Right renal pelvis (tissue), 4 donors: Measurements from ENCODE around the gene C10orf95. TPM values are rescaled to one million over a fixed set of nuclear protein-coding genes. Genes with fewer than 3 reads are reported as not detected.
"Not testable (repeated sequence)": the region's sequence is repeated elsewhere in the genome, so short reads cannot be mapped to it uniquely, and the experiment has no call there.

Source experiments
- DNase-seq, 4 donors: peaks; one replicate each; pipeline ENCODE4 v3.0.0-alpha.2; 2013; ENCODE audit warnings: low read depth in 4 of 4, low spot score in 3 of 4, missing footprints in 1 of 4
- polyA plus RNA-seq, 4 donors: library from polyadenylated mRNA; unstranded; fragments of 120-200 nt; gene quantifications; one replicate each; pipeline ENCODE4 v1.2.1, GENCODE V29; 2013; ENCODE audit not compliant: insufficient read length in 4 of 4

C10orf95 gene, protein sequence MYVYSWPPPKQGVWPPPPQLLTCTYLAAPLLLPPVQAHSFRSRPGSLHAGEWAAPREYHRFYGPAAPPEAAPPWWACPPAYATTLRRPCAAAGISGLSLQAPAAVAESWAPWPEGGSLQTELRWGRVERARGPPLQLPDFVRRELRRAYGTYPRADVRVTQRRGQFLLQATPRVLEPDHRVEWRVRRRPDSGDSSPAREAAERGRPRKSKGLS
- polyA plus RNA-seq: 1 to 10 TPM in 2 of 4 donors, under 1 TPM in 2; 0.58 to 1.3 (median 0.83) TPM

DNA sequence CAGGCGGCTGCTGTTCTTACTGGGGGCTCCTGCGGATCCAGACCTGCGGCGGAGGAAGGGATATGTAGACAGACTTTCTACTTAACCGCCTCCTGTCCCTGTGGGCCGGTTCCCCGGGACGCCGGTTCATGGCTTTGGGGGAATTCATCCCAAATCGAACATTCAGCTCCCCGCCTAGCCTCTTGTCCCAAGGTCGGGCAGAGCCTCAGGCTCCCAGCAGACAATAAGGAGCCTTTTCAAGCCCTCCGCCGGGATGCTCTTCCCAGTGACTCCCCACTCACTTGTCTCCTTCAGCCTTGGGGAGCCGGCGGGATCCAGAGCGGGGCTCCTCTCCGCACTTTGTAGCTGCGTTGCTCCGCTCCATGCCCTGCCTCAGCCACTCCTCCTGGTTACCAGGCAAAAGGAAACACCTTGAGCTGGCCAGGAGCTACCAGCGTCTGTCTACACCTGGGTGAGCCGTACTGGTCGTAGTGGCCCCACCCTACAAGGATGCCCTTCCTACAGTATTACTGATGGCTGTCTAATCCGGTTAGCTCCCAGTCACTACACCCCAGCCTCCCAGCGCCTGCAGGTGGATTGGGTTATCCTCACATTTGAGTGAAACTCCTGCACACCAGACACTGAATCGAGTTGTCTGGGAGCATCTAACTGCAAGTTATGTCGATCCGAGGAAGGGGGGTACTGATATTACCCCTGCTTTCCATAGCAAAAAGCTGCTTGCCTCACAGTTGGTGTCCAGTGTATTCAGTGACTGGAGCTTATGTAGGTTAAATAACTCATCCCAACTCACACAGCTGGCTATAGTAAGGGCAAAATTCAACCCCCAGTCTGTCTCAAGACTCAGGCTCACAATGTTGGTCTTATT lies at the start of gene C10orf95:
Gene C10orf95, minus strand, starts transcription at position 439 of the 865 bp plus-strand sequence. CDS start 450 bp downstream, outside the sequence.
- DNase-seq: no peak

DNA sequence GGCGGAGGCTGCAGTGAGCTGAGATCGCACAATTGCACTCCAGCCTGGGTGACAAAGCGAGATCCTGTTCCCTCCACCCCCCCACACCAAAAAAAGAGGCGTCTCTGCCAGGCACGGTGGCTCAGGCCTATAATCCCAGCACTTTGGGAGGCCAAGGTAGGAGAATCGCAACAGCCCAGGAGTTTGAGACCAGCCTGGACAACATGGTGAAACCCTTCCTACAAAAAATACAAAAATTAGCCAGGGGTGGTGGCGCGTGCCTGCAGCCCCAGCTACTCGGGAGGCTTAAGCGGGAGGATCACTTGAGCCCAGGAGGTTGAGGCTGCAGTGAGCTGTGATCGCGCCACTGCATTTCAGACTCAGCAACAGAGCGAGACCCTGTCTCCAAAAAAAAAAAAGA lies 49.3 kb upstream of the C10orf95 start:
- not testable (repeated sequence) for DNase-seq

DNA sequence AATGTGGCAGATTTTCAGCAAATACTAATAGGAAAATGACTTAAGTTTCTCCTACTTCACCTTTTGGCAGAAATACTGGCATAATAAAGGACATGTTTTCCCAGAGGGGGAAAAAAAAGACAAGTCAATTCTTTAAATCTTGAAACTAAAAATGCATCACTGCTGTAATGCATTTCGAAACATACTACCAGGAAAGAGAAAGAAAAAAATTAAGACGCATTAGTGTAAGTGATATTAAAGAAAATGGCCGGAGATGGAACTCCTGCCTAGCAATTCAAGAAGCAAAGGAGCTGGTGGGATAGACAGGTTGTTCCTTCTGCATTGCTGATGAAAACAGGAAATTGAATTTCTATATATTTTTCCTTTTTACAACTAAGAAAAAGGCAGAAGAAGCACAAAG lies 48.0 kb upstream of the C10orf95 start:
- DNase-seq: no peak

DNA sequence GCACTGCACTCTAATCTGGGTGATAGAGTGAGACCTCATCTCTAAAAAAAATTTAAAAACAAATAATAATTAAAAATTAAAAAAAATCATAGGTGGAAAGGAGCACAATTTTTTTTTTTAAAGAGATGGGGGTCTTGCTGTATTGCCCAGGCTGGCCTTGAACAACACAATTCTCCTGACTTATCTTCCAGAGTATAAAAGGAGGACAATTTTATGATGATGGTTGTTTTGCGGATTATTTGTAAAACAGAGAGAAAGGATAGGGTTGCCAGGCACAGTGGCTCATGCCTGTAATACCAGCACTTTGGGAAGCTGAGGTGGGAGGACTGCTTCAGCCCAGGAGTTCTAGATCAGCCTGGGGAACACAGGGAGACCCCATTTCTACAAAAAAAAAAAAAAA lies 46.2 kb upstream of the C10orf95 start:
- no peak for DNase-seq

DNA sequence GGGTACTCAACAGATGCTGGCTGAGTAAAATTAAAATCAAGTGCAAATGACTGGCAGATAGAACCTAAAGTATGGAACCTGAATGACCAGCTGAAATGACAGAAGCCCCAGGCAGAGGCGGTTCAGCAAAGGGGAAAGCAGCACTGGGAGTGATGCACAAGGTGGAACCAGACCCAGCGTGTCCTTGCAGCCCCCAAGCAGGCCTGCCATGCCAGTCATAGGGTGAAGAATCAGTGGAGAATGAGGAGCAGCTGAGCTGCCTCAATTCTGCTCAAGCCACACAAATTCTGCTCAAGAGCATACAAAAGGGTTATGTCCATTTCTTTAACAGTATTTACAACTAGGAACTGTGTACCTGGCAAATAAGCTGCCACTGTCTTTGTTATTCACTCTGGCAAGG lies 42.4 kb upstream of the C10orf95 start:
- no peak for DNase-seq

DNA sequence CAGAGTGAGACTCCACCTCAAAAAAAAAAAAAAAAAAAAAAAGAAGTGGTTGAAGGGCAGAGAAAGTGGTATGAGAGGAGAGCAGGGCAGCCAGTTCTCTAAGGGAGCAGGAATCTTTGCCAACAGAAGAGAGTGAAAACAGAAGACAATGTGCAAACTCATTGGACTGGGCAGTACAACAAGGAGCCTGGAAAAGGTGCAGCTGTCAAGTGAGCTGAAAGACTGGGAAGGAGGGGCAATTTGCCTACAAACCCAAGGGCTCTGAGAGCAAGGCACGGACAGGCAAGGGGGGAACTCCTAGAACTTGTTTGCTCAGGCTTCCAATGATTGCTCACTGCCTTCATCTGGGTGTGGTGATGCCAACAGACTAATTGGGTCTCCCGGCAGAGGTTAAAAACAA lies 41.6 kb upstream of the C10orf95 start:
- no peak for DNase-seq

DNA sequence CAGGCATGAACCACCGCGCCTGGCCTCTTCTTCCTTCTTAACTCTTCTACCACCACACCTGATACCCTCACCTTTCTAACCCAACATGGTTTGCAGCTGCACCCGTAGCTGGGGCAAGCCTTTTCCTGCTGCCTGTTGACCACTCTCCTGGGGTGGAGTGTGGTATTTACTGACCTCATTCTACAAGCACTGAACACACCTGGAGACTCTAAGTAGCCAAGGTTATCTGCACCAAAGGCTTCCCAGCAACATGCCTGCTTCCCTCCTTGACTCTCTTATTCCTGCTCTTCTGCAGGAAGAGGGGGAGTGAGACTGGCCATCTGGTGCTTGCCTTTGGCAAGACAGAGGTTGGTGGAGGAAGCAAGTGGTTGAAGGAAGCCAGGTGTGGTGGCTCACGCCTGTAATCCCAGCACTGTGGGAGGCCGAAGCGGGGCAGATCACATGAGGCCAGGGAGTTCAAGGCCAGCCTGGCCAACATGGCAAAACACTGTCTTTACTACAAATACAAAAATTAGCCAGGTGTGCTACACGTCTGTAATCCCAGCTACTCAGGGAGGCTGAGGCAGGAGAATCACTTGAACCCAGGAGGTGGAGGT lies 41.1 kb upstream of the C10orf95 start:
- no peak for DNase-seq

DNA sequence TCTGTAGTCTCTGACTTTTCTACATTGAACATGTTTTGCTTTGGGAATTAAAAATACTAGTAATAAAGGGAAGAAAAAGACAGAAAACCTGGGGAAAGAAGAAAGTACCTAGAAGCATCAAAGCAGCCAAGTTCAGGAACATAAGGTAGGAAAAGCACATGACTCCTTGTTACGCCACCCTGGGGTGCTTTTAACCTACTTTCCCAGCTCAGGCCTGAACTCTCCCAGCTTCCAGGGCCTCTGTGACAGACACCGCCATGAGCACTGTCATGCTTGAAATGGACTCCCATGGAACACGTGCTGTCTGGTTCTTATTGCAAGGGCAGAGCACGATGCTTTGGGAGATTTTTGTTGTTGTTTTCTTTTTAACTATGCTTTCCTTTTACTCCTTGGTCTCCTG lies 39.8 kb upstream of the C10orf95 start:
- no peak for DNase-seq

DNA sequence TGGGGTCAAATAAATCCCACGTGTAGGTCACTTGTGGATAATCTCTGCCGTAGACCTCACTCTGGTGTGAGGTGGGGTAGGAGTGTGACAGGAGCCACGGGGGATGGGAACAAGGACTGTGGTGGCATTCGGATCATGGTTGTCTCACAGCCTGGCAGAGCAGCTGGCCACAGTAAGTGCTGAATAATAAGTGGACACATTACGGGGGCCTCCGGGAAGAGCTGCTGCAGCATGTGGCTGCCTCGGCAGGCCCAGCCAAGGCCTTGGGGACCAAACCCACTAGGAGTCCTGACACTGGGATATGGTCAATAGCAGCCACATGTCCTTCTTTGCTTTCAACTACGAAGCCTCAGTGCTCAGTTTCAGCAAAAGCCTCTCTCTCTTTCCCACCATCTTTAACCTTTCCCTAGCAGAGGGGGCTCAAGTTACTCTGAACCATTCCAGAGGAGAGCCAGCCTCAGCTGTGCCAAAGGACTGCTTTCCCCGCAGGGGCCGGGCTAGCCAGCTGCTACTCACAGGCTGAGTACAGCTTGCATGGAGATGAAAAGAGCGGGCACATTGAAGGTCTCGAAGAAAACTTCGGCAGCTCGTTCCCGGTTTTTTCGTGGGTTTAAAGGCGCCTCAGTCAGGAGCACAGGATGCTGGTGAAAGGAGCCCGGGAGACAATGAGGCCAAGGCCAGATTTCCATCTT lies 33.9 kb upstream of the C10orf95 start:
- DNase-seq: no peak

DNA sequence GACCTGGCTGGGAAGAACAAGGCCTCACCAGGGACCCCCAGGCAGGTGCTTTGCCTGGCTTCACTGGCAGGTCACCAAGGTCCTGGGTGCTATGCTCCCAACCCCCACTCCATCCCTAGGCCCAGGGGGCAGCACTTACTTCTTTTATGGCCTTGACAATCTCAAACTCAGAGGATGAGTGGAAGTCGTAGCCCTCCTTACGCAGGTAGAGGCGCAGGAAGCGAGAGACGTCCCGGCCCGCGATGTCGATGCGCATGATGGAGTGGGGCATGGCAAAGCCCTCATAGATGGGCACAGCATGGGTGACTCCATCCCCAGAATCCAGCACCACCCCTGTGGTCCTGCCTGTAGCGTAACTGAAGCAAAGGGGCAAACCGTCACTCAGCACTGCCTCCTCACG lies 32.7 kb upstream of the C10orf95 start:
- no peak for DNase-seq

DNA sequence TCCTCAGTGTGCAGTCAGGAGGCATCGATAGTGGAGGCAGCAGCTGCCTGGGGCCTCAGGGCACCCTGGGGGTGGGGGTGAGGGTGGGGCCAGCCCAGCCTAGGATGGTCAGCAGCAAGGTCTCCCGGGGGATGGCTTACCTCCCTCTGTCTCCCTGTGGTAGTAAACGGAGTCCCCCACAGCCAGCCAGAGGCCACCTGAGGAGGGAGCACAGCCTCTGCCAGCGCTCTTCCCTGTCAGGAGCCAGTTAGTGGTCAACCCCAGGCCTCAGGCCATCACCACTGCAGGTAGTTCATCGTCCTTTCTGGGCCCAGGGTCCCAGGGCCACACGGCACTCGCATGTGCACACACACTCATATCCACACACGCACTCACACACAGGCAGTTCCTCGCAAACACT lies 29.1 kb upstream of the C10orf95 start:
- no peak for DNase-seq

DNA sequence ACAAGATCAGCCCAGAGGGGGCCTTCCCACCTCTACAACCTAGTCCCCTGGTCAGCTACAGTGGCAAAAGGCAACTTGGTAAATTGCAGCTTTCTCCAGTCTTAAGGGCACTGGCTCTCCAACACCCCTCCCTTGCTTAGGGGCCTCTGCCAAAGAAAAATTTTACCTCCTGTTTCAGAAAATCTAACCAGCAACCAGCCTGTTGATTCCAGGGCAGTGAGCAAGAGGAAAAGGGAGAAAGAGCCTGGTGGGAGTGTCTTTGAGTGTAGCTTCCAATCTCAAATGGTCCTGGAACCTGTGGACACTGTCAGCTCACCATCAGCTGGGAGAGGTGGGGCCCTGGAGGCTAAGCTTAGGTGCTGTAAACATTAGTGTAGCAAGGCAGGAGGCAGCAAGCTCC lies 28.3 kb upstream of the C10orf95 start:
- DNase-seq: no peak

DNA sequence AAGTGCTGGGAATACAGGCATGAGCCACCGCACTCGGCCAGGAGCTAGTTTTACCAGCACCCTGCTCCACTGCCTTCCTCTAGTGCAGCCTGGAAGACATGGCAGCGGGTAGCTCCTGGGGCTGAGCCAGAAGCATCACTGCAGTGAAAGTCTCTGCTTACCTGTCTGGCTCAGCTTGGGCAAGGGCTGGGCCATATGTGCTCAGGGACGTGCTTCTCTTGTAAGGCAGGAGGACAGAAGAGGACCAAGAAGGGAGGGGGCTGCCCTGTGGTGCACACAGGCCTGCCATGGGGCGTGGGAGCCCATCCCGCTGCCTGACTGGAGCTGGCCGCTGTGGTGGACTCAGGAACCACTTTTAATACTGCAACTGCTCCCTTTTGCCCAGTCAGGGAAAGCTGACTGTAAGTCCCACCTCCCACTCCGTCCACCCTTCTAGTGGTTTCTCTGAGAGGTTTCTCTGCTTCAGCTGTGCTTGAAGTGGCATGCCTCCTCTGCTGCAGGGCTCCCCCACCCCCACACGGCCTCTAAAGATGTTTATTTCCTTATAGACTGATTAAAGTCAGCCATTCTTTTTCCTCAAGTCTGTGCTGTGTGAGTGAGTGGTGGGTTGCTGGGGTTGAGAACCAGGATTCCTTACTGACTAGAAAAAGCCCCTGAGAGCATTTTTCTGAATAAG lies 25.3 kb upstream of the C10orf95 start:
- no peak for DNase-seq

DNA sequence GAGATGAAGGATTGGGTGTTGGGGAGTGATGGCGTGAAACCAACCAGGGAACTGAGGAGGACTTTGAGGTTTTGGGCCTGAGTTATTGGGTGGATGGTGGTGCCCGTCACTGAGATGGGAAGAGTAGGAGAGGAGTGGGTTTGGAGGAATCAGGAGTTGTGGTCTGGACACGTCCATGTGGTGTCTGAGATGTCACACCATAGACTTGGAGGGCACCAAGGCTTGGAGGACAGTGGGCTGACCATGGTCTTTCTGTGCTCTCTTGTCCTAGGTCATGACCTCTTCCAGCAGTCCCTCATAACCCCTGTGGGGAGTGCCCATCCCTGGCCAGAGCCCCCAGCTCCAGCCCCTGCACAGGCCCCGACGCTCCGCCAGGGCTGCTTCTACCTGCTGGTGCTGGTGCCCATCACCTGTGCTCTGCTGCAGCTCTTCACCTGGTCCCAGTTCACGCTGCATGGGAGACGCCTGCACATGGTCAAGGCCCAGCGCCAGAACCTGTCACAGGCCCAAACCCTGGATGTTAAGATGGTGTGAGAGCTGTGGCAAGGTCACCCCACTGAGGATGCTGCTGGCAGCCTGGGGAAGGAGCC lies 24.2 kb upstream of the C10orf95 start:
- DNase-seq: no peak

DNA sequence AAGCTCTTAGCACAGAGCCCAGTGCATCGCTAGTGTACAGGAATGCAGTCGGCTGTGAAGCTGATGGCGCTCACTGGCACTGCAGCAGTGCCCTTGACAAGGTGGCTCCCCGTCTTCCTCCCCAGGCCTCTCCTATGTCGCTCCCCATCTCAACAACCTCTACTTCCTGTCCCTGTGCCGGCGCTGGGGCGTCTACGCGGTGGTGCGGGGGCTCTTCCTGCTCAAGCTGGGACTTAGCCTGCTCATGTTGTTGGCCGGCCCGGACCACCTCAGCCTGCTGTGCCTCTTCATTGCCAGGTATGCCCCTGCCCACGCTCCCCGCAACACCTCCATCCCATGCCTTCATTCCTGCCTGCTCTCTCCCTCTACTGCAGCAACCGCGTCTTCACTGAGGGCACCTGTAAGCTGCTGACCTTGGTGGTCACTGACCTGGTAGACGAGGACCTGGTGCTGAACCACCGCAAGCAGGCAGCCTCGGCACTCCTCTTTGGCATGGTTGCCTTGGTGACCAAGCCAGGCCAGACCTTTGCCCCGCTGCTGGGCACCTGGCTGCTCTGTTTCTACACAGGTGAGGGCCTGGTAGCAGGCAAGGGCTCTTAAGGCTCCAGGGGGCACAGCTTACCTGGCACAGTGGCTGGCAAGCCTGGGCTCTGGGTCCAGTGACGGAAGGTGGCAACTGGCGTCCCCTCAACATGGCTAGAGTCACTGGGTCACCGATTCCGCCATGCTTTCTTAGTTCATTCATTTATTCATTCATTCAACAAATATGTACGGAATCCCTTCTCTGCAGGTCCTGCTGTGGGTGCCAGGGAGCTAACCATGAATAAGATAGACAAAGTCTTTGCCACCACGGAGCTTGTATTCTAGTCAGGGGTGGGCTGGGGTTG lies 22.3 kb upstream of the C10orf95 start:
- no peak for DNase-seq

DNA sequence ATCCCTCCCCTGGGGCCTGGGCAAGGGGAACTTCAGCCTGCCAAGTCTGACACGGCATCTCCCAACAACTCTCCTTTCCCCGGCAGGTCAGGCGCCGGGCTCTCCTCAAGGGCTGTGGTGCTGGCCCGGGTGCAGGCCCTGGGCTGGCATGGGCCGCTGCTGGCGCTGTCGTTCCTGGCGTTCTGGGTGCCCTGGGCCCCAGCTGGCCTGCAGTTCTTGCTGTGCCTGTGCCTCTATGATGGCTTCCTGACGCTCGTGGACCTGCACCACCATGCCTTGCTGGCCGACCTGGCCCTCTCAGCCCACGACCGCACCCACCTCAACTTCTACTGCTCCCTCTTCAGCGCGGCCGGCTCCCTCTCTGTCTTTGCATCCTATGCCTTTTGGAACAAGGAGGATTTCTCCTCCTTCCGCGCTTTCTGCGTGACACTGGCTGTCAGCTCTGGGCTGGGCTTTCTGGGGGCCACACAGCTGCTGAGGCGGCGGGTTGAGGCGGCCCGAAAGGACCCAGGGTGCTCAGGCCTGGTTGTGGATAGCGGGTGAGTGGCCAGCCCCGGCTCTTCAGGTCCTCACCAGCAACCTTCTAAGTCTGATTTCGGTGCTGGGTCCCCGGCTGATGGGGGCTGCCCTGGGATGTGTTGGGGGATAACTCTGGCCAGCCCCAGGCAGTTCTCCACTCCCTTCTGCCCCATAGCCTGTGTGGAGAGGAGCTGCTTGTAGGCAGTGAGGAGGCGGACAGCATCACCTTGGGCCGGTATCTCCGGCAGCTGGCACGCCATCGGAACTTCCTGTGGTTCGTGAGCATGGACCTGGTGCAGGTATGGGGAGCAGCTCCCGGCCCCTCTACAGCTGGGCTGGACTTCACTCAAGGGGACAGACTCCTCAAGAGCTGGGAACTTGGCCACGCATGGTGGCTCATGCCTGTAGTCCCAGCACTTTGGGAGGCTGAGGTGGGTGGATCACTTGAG lies 19.5 kb upstream of the C10orf95 start:
- no peak for DNase-seq

DNA sequence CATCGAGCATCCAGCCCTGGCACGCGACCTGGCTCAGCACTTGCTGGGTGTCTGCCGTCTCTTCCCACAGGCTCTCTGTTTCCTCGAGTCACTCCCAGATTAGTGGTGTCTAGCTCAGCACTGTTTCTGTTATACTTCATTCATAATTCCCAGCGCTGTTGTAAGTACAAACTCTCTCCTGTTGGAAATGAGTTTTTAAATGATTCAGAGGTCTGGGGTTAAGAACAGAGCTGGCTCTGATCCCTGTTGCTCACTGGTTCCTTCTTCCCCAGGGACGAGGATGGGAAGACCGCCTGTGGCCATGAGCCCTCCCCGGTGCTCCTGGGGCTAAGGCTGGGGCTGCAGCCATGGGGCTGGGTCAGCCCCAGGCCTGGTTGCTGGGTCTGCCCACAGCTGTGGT lies 17.3 kb upstream of the C10orf95 start:
- no peak for DNase-seq

DNA sequence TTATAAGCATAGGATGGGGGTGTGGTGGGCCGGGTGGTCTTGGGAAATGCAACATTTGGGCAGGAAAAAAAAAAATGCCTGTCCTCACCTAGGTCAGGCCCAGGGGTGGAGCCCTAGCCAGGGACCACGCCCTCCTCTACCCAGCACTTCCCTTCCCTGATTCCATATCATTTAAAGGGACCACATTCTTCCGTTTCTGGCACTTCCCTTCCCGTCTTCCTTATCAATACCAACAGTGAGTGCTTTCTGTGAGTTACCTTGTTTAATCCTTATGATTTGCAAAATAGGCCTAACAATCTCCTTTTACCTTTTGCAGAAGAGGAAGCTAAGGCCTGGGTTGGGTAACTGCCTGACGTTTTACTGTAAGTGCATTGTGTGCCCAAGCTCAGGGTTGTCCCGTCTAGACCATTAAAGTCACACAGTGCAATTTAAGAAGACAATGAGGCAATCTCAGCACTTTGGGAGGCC lies 16.7 kb upstream of the C10orf95 start:
- no peak for DNase-seq
